ENCODE data around the gene CLTRN. TPM values are rescaled to one million over a fixed set of nuclear protein-coding genes. Genes with fewer than 3 reads are reported as not detected.

Gene CLTRN
- total RNA-seq, 1 experiment from 2014 or later, result 0.13 TPM

Other genes starting within 250 kb of the CLTRN start
- gene PIR, start 171.5 kb downstream of the CLTRN start, total RNA-seq (2014; rRNA removed; shearing (Covaris generic)), result 9.8 and 10.3 TPM in 2 replicates
- not detected in 2 replicates for gene BMX, start 164.0 kb downstream of the CLTRN start, total RNA-seq (2014; rRNA removed; shearing (Covaris generic))
- gene ACE2, start 63.8 kb downstream of the CLTRN start, total RNA-seq (2014; rRNA removed; shearing (Covaris generic)), result not detected in 2 replicates
- 0.71 and 1.8 TPM in 2 replicates for gene CA5B, start 73.5 kb upstream of the CLTRN start, total RNA-seq (2014; rRNA removed; shearing (Covaris generic))
- gene ZRSR2, start 125.7 kb upstream of the CLTRN start, total RNA-seq (2014; rRNA removed; shearing (Covaris generic)), result 1.9 and 3.8 TPM in 2 replicates
- 8.6 and 10.6 TPM in 2 replicates for gene AP1S2, start 190.0 kb upstream of the CLTRN start, total RNA-seq (2014; rRNA removed; shearing (Covaris generic))

All from HT-29 (cell line).